Kidney epithelial cell (primary cell): ENCODE results near the gene LEP. TPM values are rescaled to one million over a fixed set of nuclear protein-coding genes. Genes with fewer than 3 reads are reported as not detected.
"Not testable (repeated sequence)": the region's sequence is repeated elsewhere in the genome, so short reads cannot be mapped to it uniquely, and the experiment has no call there.

Source experiments
- DNase-seq: peaks from one replicate; pipeline ENCODE4 v3.0.0-alpha.2; 2010; ENCODE audit warnings: low read depth
- H3K27me3 ChIP-seq: 2 replicates; pipeline ENCODE4 v1.6.0; 2011; ENCODE audit warnings: low read length; ENCODE audit not compliant: control insufficient read depth, insufficient read depth
- H3K36me3 ChIP-seq: 2 replicates; pipeline ENCODE4 v1.5.1; 2011; ENCODE audit warnings: low read length; ENCODE audit not compliant: control insufficient read depth, insufficient read depth
- H3K4me3 ChIP-seq: 2 replicates; pipeline ENCODE4 v1.5.1; 2011; ENCODE audit warnings: low read depth, mild to moderate bottlenecking, control low read depth, low read length
- total RNA-seq: library from RNA; depleted of rRNA; stranded (reverse); fragments of >200 nt; gene quantifications from 2 replicates; pipeline ENCODE4 v1.2.3, GENCODE V29; 2015
- TF ChIP-seq, protein P1 (sequence below): IDR thresholded peaks from 2 replicates; pipeline ENCODE4 v1.5.1; 2011; ENCODE audit warnings: mild to moderate bottlenecking, moderate library complexity, low read length, control low read depth, inconsistent platforms; ENCODE audit not compliant: insufficient read depth, poor library complexity, severe bottlenecking

Gene LEP
- total RNA-seq, 1 donor from 2014 or later, result not detected

DNA sequence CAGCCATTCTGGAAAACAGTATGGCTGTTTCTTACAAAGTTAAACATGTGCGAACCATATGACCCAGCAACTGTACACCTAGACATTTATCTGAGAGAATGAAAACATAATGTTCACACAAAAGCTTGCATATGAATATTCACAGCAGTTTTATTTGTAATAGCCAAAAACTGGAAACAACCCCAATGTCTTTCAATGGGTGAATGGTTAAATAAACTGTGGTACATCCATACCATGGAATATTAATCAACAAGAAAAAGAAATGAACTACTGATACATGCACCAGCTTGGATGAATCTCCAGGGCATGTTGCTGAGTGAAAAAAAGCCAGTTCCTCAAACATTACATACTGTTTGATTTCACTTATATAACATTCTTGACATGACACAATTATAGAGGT, 37.3 kb downstream of the LEP start:
- Histone ChIP-seq H3K4me3 (no peak overlapping the region), H3K27me3 (peaks cover 12% of the 10 kb centered on the region), H3K36me3 (no peaks in the 10 kb centered on the region)
- DNase-seq, result no peak
- TF ChIP-seq, protein P1, sequence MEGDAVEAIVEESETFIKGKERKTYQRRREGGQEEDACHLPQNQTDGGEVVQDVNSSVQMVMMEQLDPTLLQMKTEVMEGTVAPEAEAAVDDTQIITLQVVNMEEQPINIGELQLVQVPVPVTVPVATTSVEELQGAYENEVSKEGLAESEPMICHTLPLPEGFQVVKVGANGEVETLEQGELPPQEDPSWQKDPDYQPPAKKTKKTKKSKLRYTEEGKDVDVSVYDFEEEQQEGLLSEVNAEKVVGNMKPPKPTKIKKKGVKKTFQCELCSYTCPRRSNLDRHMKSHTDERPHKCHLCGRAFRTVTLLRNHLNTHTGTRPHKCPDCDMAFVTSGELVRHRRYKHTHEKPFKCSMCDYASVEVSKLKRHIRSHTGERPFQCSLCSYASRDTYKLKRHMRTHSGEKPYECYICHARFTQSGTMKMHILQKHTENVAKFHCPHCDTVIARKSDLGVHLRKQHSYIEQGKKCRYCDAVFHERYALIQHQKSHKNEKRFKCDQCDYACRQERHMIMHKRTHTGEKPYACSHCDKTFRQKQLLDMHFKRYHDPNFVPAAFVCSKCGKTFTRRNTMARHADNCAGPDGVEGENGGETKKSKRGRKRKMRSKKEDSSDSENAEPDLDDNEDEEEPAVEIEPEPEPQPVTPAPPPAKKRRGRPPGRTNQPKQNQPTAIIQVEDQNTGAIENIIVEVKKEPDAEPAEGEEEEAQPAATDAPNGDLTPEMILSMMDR, result no peak

DNA sequence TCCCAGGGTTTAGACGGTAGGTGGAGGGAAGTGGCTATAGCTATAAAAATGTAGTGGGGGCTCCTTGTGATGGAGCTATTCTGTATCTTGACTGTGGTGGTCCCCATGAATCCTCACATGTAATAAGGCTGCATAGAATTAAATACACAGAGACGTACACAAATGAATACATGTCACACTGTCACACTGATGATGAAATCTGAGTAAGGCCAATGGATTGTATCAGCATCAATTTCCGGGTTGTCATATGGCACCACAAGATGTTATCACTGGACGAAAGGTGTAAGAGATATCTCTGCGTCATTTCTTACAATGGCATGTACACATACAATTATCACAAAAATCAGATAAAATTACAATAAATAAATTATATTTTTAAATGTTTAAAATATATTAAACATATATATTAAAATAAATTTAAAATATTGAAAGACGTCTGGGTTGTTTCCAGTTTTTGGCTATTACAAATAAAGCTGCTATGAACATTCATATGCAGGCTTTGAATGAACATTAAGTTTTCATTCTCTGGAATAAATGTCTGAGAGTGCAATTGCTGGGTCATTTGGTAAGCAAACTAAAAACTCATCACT, 38.1 kb downstream of the LEP start:
- Histone ChIP-seq H3K36me3 (no peaks in the 10 kb centered on the region), H3K4me3 (no peak overlapping the region), H3K27me3 (peaks cover 6% of the 10 kb centered on the region)
- TF ChIP-seq, protein P1, result no peak
- DNase-seq, result no peak

- not testable (repeated sequence) for H3K4me3 ChIP-seq, H3K36me3 ChIP-seq, H3K27me3 ChIP-seq, DNase-seq
Observed at GRCh38 chr7:128280451-128280850, 39.4 kb downstream of the LEP start.

- Histone ChIP-seq H3K27me3 (no peaks in the 10 kb centered on the region), H3K36me3 (no peaks in the 10 kb centered on the region), H3K4me3 (no peak overlapping the region)
- TF ChIP-seq, protein P1, result no peak
- DNase-seq, result no peak
Observed at GRCh38 chr7:128281605-128282380, 40.7 kb downstream of the LEP start.

DNA sequence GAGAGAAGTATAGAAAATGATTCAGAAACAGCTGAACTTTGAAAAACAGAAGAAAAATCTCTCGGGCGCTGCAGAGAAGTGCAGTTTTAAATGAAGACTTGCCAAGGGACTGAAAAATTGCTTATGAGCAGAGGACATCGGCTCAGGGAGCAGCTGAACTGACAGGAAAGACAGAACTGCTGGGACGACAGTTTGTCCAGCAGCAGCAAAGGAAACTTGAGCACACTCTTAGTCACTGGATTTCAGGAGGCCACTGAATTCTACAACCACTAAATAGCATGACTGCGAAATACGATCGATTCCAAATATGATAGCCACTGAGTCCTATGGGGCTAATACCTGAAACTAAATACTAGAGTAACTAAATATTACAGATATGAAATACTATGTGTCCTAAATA, 43.0 kb downstream of the LEP start:
- TF ChIP-seq, protein P1, result no peak
- Histone ChIP-seq H3K36me3 (no peaks in the 10 kb centered on the region), H3K27me3 (no peaks in the 10 kb centered on the region), H3K4me3 (no peak overlapping the region)
- no peak for DNase-seq

- no peak overlapping the region for H3K4me3 ChIP-seq
- no peak for DNase-seq
- no peaks in the 10 kb centered on the region for H3K27me3 ChIP-seq
- TF ChIP-seq, protein P1, result no peak
- H3K36me3 ChIP-seq, result no peaks in the 10 kb centered on the region
Observed at GRCh38 chr7:128287556-128287955, 46.5 kb downstream of the LEP start.

GRCh38 chr7:128298004-128298403, 56.9 kb downstream of the LEP start:
- H3K27me3 ChIP-seq, H3K4me3 ChIP-seq, H3K36me3 ChIP-seq, DNase-seq: not testable (repeated sequence)
